SK-N-SH (cell line): ENCODE measurements around the gene JPH3. TPM values are rescaled to one million over a fixed set of nuclear protein-coding genes. Genes with fewer than 3 reads are reported as not detected.

ENCODE experiments used
- CTCF ChIA-PET: fragments of 300-600, 350-600 bp; formaldehyde crosslinking; extraction: SDS; loops from one replicate; lab custom pipeline; 2021; lab: Yijun Ruan, JAX
- POLR2A ChIA-PET: fragments of 350-600 bp; sonication (Branson Sonifier 250); formaldehyde crosslinking; extraction: SDS; loops from one replicate; lab custom pipeline; 2020; ENCODE audit warnings: antibody characterized with exemption, inconsistent platforms; lab: Yijun Ruan, JAX
- DNase-seq: peaks from one replicate; pipeline ENCODE4 v3.0.0; 2012
- H2AFZ ChIP-seq: fragments of 200-600 bp; sonication (generic); 2 replicates; pipeline ENCODE4 v1.8.1; 2016; ENCODE audit warnings: antibody characterized with exemption, mild to moderate bottlenecking, low read depth
- H3F3A ChIP-seq: fragments of 200-600 bp; sonication (generic); replicated peaks from 2 replicates; pipeline ENCODE3; 2016; ENCODE audit warnings: antibody characterized with exemption, mild to moderate bottlenecking; ENCODE audit not compliant: insufficient read depth
- H3K27ac ChIP-seq, 2 experiments: fragments of 200-500 bp in 1 of 2; fragments of 200-600 bp in 1 of 2; sonication (Bioruptor generic) in 1 of 2; sonication (generic), shearing (Covaris generic) in 1 of 2; 2 replicates each; pipeline versions ENCODE4 v1.5.1 to v1.6.1; 2014 to 2016; ENCODE audit warnings: low read depth in 2 of 2, inconsistent platforms in 1 of 2, low read length in 1 of 2, mild to moderate bottlenecking in 1 of 2, mixed read lengths in 1 of 2
- H3K27me3 ChIP-seq: fragments of 200-600 bp; sonication (generic), shearing (Covaris generic); 2 replicates; pipeline ENCODE4 v1.6.1; 2016; ENCODE audit warnings: mixed run types; ENCODE audit not compliant: insufficient read depth
- H3K36me3 ChIP-seq, 2 experiments: fragments of 200-500 bp in 1 of 2; fragments of 200-600 bp in 1 of 2; sonication (Bioruptor generic) in 1 of 2; sonication (generic) in 1 of 2; replicated peaks in 1 of 2; 2 replicates each; pipeline versions ENCODE3 to v1.5.1; 2014 to 2016; ENCODE audit warnings: low read length in 1 of 2, mild to moderate bottlenecking in 1 of 2; ENCODE audit not compliant: insufficient read depth in 2 of 2, control insufficient read depth in 1 of 2
- H3K4me1 ChIP-seq, 2 experiments: fragments of 200-500 bp in 1 of 2; fragments of 200-600 bp in 1 of 2; sonication (Bioruptor generic) in 1 of 2; sonication (generic), shearing (Covaris generic) in 1 of 2; 2 replicates each; pipeline versions ENCODE4 v1.5.1 to v1.6.1; 2014 to 2016; ENCODE audit warnings: low read depth in 1 of 2, low read length in 1 of 2, mixed run types in 1 of 2; ENCODE audit not compliant: insufficient read depth in 2 of 2, control insufficient read depth in 1 of 2
- H3K4me2 ChIP-seq: fragments of 200-600 bp; sonication (generic), shearing (Covaris generic); 2 replicates; pipeline ENCODE4 v1.6.1; 2017; ENCODE audit warnings: mixed run types
- H3K4me3 ChIP-seq, 2 experiments: fragments of 200-500 bp in 1 of 2; fragments of 200-600 bp in 1 of 2; sonication (Bioruptor generic) in 1 of 2; sonication (generic), shearing (Covaris generic) in 1 of 2; 2 replicates each; pipeline versions ENCODE4 v1.5.1 to v1.8.1; 2014 to 2016; ENCODE audit warnings: low read depth in 2 of 2, inconsistent platforms in 1 of 2, low read length in 1 of 2, mild to moderate bottlenecking in 1 of 2, mixed read lengths in 1 of 2, moderate library complexity in 1 of 2
- H3K79me2 ChIP-seq: fragments of 200-600 bp; sonication (generic); 2 replicates; pipeline ENCODE4 v1.8.1; 2017; ENCODE audit warnings: mild to moderate bottlenecking; ENCODE audit not compliant: insufficient read depth
- H3K9ac ChIP-seq: fragments of 200-600 bp; sonication (generic); 2 replicates; pipeline ENCODE4 v1.6.1; 2017; ENCODE audit warnings: mixed run types
- H3K9me2 ChIP-seq: fragments of 200-600 bp; sonication (generic); 2 replicates; pipeline ENCODE4 v1.6.1; 2017; ENCODE audit warnings: mixed run types
- H3K9me3 ChIP-seq: fragments of 200-600 bp; sonication (generic); 2 replicates; pipeline ENCODE4 v1.6.1; 2017; ENCODE audit warnings: mixed run types, mild to moderate bottlenecking, moderate library complexity
- H4K20me1 ChIP-seq: fragments of 200-600 bp; sonication (generic); 2 replicates; pipeline ENCODE4 v1.6.1; 2017; ENCODE audit warnings: mild to moderate bottlenecking, mixed run types; ENCODE audit not compliant: insufficient read depth
- ELF1 ChIP-seq: IDR thresholded peaks from 2 replicates; pipeline ENCODE4 v1.4.0; 2012
- FOXJ3 ChIP-seq: sonication (generic); formaldehyde crosslinking; IDR thresholded peaks from 2 replicates; pipeline ENCODE4 v1.5.1; 2020; ENCODE audit warnings: mild to moderate bottlenecking, missing genetic modification reagents
- MEF2A ChIP-seq: IDR thresholded peaks from 2 replicates; pipeline ENCODE4 v1.4.0; 2012; ENCODE audit warnings: low read depth, borderline replicate concordance
- MXI1 ChIP-seq: IDR thresholded peaks from 2 replicates; pipeline ENCODE4 v1.6.1; 2012; ENCODE audit warnings: mild to moderate bottlenecking, low read depth, low read length, improper control_type of control experiment
- RXRA ChIP-seq: IDR thresholded peaks from 2 replicates; pipeline ENCODE4 v1.4.0; 2012; ENCODE audit warnings: low read depth, mild to moderate bottlenecking, borderline replicate concordance
- SIN3A ChIP-seq: IDR thresholded peaks from 2 replicates; pipeline ENCODE4 v1.6.1; 2012; ENCODE audit warnings: low read depth, mild to moderate bottlenecking, low read length, moderate library complexity, borderline replicate concordance
- SMC3 ChIP-seq: IDR thresholded peaks from 2 replicates; pipeline ENCODE4 v1.6.1; 2012; ENCODE audit warnings: low read depth, low read length, improper control_type of control experiment
- WGBS: methylation state at CpG from one replicate; pipeline ENCODE4 v1.1.6; 2017; ENCODE audit warnings: low lambda C conversion rate; 5-methylcytosine and 5-hydroxymethylcytosine counted together
- polyA plus RNA-seq, 3 experiments: library from polyadenylated mRNA; depleted of rRNA; stranded (reverse); fragments of >200 nt; gene quantifications; 2 replicates each; pipeline ENCODE4 v1.2.3, GENCODE V29; 2012
- TF ChIP-seq, protein P1 (sequence below): fragments of 200-600 bp; sonication (generic); IDR thresholded peaks from 2 replicates; pipeline ENCODE4 v1.6.1; 2017; ENCODE audit warnings: antibody characterized with exemption, mild to moderate bottlenecking, moderate library complexity
- TF ChIP-seq, protein P2 (sequence below): fragments of 150-350 bp; IDR thresholded peaks from 2 replicates; pipeline ENCODE4 v1.6.1; 2017; ENCODE audit warnings: antibody characterized with exemption, low read length, low read depth, borderline replicate concordance
- TF ChIP-seq, protein P3 (sequence below): IDR thresholded peaks from 2 replicates; pipeline ENCODE4; 2012
- TF ChIP-seq, protein P4 (sequence below): IDR thresholded peaks from 2 replicates; pipeline ENCODE4 v1.6.1; 2012; ENCODE audit warnings: mild to moderate bottlenecking, low read depth, low read length, moderate library complexity

The JPH3 gene
- polyA plus RNA-seq, 1 of the 3 experiments (the other 2 are of a cell fraction), result 0.25 TPM

DNA sequence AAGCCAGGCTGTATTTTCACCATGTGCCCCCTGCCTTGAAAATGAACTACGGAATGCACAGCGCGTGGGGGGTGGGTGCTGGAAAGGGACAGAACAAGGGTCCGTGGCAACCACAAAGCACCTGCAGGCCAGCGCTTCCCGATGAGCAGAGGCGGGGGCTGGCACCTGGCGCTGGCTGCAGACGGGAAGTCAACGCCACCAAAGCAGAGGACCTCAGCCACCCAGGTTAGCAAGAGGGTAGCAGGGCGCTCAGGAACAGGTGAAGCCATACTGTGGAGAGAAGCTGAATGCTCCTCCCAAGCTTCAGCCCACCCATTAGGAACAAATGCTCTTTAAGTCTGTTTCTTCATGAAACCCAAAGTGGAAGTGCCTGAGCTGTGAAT is 98.8 kb downstream of the JPH3 start:
- H3K4me3 ChIP-seq, result no peak overlapping the region
- H3F3A ChIP-seq, result no peaks in the 10 kb centered on the region
- H3K4me1 ChIP-seq, result no peaks in the 10 kb centered on the region
- no peak for DNase-seq
- no peak overlapping the region for H3K4me2 ChIP-seq
- no peaks in the 10 kb centered on the region for H3K9me3 ChIP-seq
- H3K27me3 ChIP-seq, result no peaks in the 10 kb centered on the region
- peaks cover 0 to 61% of the 10 kb centered on the region in 2 experiments for H3K36me3 ChIP-seq
- H4K20me1 ChIP-seq, result no peaks in the 10 kb centered on the region
- H3K9ac ChIP-seq, result no peak overlapping the region
- H3K9me2 ChIP-seq, result no peaks in the 10 kb centered on the region
- ChIA-PET CTCF (interaction anchor here (1.4 to 3.0 kb wide), 3 partner anchors 7 to 111 kb away, joined by 5 to 19 read pairs (median 11); no protein-coding TSS in a partner anchor), POLR2A (no interaction called here)
- H3K79me2 ChIP-seq, result no peaks in the 10 kb centered on the region
- TF ChIP-seq, protein P1, sequence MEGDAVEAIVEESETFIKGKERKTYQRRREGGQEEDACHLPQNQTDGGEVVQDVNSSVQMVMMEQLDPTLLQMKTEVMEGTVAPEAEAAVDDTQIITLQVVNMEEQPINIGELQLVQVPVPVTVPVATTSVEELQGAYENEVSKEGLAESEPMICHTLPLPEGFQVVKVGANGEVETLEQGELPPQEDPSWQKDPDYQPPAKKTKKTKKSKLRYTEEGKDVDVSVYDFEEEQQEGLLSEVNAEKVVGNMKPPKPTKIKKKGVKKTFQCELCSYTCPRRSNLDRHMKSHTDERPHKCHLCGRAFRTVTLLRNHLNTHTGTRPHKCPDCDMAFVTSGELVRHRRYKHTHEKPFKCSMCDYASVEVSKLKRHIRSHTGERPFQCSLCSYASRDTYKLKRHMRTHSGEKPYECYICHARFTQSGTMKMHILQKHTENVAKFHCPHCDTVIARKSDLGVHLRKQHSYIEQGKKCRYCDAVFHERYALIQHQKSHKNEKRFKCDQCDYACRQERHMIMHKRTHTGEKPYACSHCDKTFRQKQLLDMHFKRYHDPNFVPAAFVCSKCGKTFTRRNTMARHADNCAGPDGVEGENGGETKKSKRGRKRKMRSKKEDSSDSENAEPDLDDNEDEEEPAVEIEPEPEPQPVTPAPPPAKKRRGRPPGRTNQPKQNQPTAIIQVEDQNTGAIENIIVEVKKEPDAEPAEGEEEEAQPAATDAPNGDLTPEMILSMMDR, result no peak
- no peak for TF ChIP-seq SIN3A
- TF ChIP-seq, all 33 proteins: peak for 0
- no peak overlapping the region for H2AFZ ChIP-seq
- H3K27ac ChIP-seq, result no peak overlapping the region
- WGBS, result 91% methylated on average over 11 of the region's 11 CpGs

DNA sequence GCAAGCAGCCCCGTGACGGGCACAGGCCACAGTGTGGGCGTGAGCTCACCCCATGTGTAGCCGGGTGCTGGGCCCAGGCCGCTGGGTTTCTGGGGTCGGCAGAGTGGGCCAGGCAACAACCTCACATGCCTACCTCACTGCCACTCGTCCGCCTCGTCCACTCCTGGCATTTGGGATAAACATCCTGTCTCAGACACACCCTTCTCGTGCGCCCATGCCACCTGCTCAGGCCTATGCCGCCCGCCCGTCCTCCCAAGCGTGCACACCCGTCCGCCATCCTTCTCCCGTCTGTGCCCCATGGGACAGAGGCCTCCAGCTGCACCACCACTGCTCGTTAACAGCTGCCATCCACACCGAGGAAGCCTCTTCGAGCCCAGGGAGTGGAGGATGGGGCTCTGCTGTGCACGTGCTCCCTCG is 99.2 kb downstream of the JPH3 start:
- Histone ChIP-seq H3K9me3 (no peaks in the 10 kb centered on the region), H3K4me3 (no peak overlapping the region), H3K4me2 (no peak overlapping the region), H3K27ac (no peak overlapping the region), H3K9me2 (no peaks in the 10 kb centered on the region), H3K36me3 (peaks cover 0 to 59% of the 10 kb centered on the region in 2 experiments), H3K27me3 (no peaks in the 10 kb centered on the region), H2AFZ (no peak overlapping the region), H4K20me1 (no peaks in the 10 kb centered on the region), H3K9ac (no peak overlapping the region), H3K4me1 (no peaks in the 10 kb centered on the region), H3K79me2 (no peaks in the 10 kb centered on the region), H3F3A (no peaks in the 10 kb centered on the region)
- TF ChIP-seq, protein P2, sequence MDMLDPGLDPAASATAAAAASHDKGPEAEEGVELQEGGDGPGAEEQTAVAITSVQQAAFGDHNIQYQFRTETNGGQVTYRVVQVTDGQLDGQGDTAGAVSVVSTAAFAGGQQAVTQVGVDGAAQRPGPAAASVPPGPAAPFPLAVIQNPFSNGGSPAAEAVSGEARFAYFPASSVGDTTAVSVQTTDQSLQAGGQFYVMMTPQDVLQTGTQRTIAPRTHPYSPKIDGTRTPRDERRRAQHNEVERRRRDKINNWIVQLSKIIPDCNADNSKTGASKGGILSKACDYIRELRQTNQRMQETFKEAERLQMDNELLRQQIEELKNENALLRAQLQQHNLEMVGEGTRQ, result no peak
- TF ChIP-seq, protein P3, sequence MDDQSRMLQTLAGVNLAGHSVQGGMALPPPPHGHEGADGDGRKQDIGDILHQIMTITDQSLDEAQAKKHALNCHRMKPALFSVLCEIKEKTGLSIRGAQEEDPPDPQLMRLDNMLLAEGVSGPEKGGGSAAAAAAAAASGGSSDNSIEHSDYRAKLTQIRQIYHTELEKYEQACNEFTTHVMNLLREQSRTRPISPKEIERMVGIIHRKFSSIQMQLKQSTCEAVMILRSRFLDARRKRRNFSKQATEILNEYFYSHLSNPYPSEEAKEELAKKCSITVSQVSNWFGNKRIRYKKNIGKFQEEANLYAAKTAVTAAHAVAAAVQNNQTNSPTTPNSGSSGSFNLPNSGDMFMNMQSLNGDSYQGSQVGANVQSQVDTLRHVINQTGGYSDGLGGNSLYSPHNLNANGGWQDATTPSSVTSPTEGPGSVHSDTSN, result no peak
- TF ChIP-seq SMC3 (no peak), MXI1 (no peak), ELF1 (no peak), RXRA (no peak), SIN3A (no peak), MEF2A (no peak), FOXJ3 (CRISPR knock-in tag) (no peak)
- TF ChIP-seq, protein P1, result no peak
- TF ChIP-seq, protein P4, sequence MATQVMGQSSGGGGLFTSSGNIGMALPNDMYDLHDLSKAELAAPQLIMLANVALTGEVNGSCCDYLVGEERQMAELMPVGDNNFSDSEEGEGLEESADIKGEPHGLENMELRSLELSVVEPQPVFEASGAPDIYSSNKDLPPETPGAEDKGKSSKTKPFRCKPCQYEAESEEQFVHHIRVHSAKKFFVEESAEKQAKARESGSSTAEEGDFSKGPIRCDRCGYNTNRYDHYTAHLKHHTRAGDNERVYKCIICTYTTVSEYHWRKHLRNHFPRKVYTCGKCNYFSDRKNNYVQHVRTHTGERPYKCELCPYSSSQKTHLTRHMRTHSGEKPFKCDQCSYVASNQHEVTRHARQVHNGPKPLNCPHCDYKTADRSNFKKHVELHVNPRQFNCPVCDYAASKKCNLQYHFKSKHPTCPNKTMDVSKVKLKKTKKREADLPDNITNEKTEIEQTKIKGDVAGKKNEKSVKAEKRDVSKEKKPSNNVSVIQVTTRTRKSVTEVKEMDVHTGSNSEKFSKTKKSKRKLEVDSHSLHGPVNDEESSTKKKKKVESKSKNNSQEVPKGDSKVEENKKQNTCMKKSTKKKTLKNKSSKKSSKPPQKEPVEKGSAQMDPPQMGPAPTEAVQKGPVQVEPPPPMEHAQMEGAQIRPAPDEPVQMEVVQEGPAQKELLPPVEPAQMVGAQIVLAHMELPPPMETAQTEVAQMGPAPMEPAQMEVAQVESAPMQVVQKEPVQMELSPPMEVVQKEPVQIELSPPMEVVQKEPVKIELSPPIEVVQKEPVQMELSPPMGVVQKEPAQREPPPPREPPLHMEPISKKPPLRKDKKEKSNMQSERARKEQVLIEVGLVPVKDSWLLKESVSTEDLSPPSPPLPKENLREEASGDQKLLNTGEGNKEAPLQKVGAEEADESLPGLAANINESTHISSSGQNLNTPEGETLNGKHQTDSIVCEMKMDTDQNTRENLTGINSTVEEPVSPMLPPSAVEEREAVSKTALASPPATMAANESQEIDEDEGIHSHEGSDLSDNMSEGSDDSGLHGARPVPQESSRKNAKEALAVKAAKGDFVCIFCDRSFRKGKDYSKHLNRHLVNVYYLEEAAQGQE, result no peak
- ChIA-PET CTCF (interaction anchor here (0.6 to 3.0 kb wide), 12 partner anchors 8 to 129 kb away, joined by 3 to 19 read pairs (median 5); no protein-coding TSS in a partner anchor), POLR2A (no interaction called here)
- no peak for DNase-seq
- 99% methylated on average over 17 of the region's 23 CpGs for WGBS
